ENCODE data around the gene APEX2. TPM values are rescaled to one million over a fixed set of nuclear protein-coding genes. Genes with fewer than 3 reads are reported as not detected.
A peak's percentile ranks its signal among the peaks of the same experiment; 100 is the strongest.
"Not testable (repeated sequence)": the region's sequence is repeated elsewhere in the genome, so short reads cannot be mapped to it uniquely, and the experiment has no call there.

Gene APEX2, protein sequence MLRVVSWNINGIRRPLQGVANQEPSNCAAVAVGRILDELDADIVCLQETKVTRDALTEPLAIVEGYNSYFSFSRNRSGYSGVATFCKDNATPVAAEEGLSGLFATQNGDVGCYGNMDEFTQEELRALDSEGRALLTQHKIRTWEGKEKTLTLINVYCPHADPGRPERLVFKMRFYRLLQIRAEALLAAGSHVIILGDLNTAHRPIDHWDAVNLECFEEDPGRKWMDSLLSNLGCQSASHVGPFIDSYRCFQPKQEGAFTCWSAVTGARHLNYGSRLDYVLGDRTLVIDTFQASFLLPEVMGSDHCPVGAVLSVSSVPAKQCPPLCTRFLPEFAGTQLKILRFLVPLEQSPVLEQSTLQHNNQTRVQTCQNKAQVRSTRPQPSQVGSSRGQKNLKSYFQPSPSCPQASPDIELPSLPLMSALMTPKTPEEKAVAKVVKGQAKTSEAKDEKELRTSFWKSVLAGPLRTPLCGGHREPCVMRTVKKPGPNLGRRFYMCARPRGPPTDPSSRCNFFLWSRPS
- 10 to 100 TPM; 25.5 to 26.8 TPM for total RNA-seq

DNA sequence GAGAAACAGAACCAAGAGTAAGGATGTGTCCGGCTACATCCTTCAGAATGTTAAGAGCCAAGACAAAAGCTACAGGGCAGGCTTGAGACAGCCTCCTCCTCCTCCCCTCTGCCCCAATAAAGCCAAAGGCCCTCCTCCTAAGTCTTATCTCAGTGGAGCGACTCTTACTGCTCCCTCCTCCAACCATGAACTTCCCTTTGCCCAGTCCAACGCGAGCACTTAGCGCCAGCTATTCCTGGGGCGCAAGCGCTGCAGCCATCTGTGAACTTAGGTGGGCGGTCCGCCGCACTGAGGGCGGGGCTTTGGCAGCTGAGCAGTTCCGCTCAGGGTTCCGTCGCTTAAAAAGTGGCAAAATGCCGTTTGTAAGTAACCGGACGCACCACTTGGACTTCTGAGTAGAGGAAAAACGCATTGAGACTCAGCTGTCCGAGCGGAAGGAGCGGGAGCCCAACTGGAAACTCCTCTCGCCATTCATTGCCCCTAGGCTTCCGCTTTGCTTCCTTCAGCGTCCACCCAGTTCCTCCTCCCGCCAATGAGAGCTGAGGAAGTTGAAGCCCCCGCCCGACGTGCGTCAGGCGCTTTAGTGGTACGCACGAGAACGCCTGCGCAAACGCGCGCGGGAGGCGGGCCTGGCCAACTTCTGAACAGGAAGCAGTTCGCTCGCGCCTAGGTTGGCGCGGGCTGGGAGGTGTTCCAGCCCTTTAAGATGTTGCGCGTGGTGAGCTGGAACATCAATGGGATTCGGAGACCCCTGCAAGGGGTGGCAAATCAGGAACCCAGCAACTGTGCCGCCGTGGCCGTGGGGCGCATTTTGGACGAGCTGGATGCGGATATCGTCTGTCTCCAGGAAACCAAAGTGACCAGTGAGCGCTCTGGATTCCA is at the start of gene APEX2:
TSS of gene APEX2 (plus strand) at position 647 of the 882 bp plus-strand sequence. CDS start at position 707, 60 bp downstream.
- ChIA-PET POLR2A (interaction anchor here (0.8 to 3.1 kb wide), 15 partner anchors 9 to 1316 kb away, joined by 3 to 12 read pairs (median 8); partner anchors contain the start of genes FAM120C, GNL3L, MAGEH1 and PHF8), CTCF (interaction anchor here (0.6 to 1.5 kb wide), 5 partner anchors 13 to 1687 kb away, joined by 3 to 6 read pairs (median 4); no protein-coding TSS in a partner anchor)
- Mint-ChIP-seq H3K36me3 (ENCODE audit: low read depth) (peaks cover 31% of the 10 kb centered on the region), H3K27me3 (no peaks in the 10 kb centered on the region), H3K4me1 (peaks cover 31% of the 10 kb centered on the region), H3K27ac (peak within 1 kb of the TSS; percentile 90), H3K4me3 (peak within 1 kb of the TSS; percentile 97), H3K9me3 (no peaks in the 10 kb centered on the region)
- peak; percentile 90 for DNase-seq

DNA sequence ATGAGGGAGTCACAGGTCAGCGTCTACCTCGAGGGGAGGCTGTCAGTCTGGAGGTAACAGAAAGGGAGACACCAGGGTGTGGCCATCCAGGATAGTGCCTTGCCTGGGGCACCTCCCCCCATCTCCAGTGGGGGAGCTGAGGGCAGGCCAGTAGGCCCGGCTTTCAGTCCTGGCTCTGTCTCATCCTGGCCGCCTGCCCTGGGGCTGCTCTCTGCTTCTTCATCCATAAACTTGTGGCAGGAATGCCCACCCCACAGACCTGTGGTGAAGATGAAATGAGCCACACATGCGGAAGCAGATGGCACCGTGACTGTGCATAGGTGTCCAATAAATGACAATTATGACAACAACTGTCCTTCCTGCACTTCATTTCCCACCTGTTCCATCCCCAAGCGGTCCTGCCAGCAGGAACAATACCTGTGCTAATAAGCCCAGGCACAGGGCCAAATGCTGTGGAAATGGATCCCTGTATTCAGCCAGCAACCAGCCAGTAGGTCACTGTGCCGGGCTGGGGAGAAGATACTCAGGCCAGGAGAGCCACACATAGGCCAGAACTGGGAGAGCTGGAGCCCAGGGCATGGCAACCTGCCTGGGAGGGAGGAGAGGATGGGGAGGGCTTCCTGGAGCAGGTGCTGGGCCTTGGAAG is 49.3 kb upstream of the APEX2 start:
- CTCF ChIA-PET: interaction anchor here (0.9 kb wide), 1 partner anchor 60 kb away, joined by 3 read pairs; no protein-coding TSS in a partner anchor
- POLR2A ChIA-PET: no interaction called here
- Mint-ChIP-seq H3K4me1 (no peaks in the 10 kb centered on the region), H3K27me3 (no peaks in the 10 kb centered on the region), H3K9me3 (no peaks in the 10 kb centered on the region), H3K36me3 (ENCODE audit: low read depth) (no peaks in the 10 kb centered on the region), H3K27ac (no peak overlapping the region), H3K4me3 (no peak overlapping the region)
- DNase-seq: no peak

DNA sequence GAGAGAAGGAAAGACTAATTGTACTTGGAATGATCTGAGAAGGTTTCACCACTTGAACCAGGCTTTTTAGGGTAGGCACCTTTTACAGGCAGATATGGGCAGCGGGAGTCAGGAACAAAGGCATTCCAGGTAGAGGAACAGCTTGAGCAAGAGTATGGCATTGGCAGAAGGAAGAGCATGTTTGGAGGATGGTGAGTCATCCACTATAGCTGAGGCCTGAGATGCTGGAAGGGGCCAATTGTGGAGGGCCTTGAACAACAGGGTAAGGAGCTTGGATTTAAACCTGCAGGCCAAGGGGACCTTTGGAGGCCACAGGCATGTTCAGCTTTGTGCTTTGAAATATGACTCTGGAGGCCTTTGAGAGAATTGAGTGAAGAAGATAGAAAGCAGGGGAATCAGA is 38.4 kb upstream of the APEX2 start:
- CTCF ChIA-PET: no interaction called here

DNA sequence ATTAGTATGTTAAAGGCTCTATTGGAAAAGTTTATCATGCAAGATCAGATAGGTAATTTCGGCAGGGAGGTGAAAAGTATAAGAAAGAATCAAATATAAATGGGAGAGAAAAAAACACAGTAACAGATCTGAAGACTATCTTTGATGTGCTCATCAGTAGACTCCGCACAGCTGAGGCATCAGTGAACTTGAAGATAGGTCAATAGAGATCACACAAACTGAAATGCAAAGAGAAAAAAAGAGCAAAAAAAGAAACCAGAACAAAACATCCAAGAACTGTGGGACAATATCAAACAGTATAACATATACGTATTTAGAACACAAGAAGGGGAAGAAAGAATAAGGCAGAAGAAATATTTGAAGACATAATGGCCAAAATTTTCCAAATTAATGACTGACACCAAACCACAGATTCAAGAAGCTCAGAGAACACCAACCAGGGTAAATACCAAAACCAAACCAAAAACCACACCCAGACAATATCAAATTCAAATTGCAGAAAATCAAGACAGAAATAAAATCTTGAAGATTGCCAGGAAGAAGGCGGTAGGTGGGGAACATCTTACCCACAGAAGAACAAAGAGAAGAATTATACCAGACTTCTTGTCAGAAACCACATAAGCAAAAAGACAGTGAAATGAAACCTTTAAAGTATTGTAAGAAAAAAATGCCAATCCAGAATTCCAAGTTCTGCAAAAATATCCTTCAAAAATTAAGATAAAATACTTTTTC is 35.2 kb upstream of the APEX2 start:
- no peaks in the 10 kb centered on the region for H3K9me3 Mint-ChIP-seq
- peaks cover 5% of the 10 kb centered on the region for H3K27me3 Mint-ChIP-seq
- H3K27ac Mint-ChIP-seq: no peak overlapping the region

More for the DNA sequence above, 38.4 kb upstream of the APEX2 start:
- no peaks in the 10 kb centered on the region for H3K36me3 Mint-ChIP-seq (ENCODE audit: low read depth)
- POLR2A ChIA-PET: no interaction called here
- peaks cover 6% of the 10 kb centered on the region for H3K4me1 Mint-ChIP-seq
- H3K27me3 Mint-ChIP-seq: peaks cover 5% of the 10 kb centered on the region
- DNase-seq: no peak
- H3K9me3 Mint-ChIP-seq: no peaks in the 10 kb centered on the region
- no peak overlapping the region for H3K4me3 Mint-ChIP-seq
- no peak overlapping the region for H3K27ac Mint-ChIP-seq

DNA sequence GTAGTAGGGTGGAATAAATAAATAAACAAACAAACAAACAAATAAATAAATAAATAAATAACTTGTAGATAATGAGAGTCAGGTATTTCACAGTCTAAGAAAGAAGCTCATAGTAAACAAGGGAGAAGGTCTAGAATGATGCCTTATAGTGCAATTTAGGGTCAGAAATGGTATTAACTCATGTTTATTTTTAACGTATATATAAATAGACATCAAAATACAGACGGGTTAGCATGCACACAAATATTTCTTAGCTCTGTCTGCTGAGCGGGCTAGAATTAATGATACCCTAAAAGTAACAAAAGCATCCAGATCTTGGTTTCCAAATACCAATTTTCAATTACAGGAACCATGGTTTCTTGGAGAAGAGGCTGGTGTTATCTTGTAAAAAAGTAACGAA is 22.8 kb upstream of the APEX2 start:
- Mint-ChIP-seq H3K27me3 (no peaks in the 10 kb centered on the region), H3K4me1 (no peaks in the 10 kb centered on the region), H3K36me3 (ENCODE audit: low read depth) (no peaks in the 10 kb centered on the region), H3K9me3 (no peaks in the 10 kb centered on the region), H3K4me3 (no peak overlapping the region), H3K27ac (no peak overlapping the region)
- POLR2A ChIA-PET: no interaction called here
- CTCF ChIA-PET: no interaction called here
- DNase-seq: no peak

More for the DNA sequence above, 35.2 kb upstream of the APEX2 start:
- Mint-ChIP-seq H3K4me3 (no peak overlapping the region), H3K4me1 (peaks cover 6% of the 10 kb centered on the region), H3K36me3 (ENCODE audit: low read depth) (no peaks in the 10 kb centered on the region)
- ChIA-PET POLR2A (no interaction called here), CTCF (no interaction called here)
- no peak for DNase-seq

DNA sequence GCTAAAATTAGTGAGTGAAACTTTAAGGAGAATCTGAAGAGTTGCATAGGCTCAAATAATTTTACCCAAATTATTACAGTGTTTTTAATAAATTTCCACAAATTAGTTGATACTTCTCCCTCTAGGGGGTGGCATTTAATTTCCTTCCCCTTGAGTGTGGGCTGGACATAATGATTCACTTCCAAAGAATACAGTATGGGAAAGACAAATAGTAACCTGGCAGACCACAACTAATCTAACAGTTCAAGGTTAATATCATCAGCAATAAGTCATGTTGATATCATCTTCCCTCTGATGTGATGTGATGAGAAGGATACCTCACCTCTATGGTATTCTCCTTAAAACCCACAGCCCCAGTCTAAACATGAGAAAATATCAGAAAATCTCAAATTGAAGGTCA is 21.7 kb upstream of the APEX2 start:
- H3K4me3 Mint-ChIP-seq: no peak overlapping the region
- DNase-seq: no peak
- H3K27me3 Mint-ChIP-seq: no peaks in the 10 kb centered on the region
- ChIA-PET POLR2A (no interaction called here), CTCF (no interaction called here)
- H3K4me1 Mint-ChIP-seq: no peaks in the 10 kb centered on the region
- no peak overlapping the region for H3K27ac Mint-ChIP-seq
- no peaks in the 10 kb centered on the region for H3K36me3 Mint-ChIP-seq (ENCODE audit: low read depth)
- no peaks in the 10 kb centered on the region for H3K9me3 Mint-ChIP-seq

DNA sequence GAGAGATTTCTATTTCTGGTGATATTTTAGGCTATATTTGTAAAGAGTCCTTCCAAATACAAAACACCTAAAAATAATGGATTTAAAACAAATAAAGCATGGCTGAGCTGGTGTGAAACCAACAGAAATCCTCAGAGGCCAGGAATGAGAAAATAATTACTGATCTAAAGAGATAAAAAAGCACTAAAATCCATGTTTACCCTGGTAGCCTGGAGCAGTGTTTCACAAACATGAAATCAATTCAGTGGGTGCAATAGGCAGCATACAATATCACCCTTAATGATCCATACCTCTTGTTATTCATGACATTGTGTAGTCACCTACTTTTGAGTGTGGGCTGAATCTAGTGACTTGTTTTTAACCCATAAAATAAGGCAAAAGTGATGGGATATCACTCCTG is 20.7 kb upstream of the APEX2 start:
- no peak for DNase-seq
- Mint-ChIP-seq H3K4me3 (no peak overlapping the region), H3K36me3 (ENCODE audit: low read depth) (no peaks in the 10 kb centered on the region), H3K9me3 (no peaks in the 10 kb centered on the region), H3K4me1 (no peaks in the 10 kb centered on the region), H3K27ac (no peak overlapping the region), H3K27me3 (no peaks in the 10 kb centered on the region)
- ChIA-PET CTCF (no interaction called here), POLR2A (no interaction called here)

DNA sequence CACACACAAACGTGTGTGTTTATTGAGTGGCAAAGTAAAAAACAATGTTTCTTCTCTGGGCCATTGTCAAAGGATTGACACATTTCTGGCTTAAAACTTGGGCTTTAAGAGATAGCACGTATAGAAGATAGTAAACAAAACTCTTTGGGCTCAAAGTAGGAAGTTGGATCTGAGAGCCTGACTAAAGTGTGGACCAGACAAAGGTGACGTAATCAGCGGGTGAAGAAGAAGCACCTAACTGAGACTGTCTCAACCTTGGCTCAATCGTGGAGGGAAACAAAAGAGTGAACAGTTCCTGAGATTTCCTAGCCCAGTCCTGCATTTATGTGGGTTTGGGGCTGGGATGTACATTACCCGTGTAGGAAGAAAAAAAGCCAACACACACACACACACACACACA is 19.8 kb upstream of the APEX2 start:
- DNase-seq: no peak
- no peaks in the 10 kb centered on the region for H3K9me3 Mint-ChIP-seq
- no peaks in the 10 kb centered on the region for H3K27me3 Mint-ChIP-seq
- no peak overlapping the region for H3K4me3 Mint-ChIP-seq
- H3K27ac Mint-ChIP-seq: no peak overlapping the region
- no peaks in the 10 kb centered on the region for H3K4me1 Mint-ChIP-seq
- ChIA-PET POLR2A (no interaction called here), CTCF (no interaction called here)
- H3K36me3 Mint-ChIP-seq (ENCODE audit: low read depth): no peaks in the 10 kb centered on the region

DNA sequence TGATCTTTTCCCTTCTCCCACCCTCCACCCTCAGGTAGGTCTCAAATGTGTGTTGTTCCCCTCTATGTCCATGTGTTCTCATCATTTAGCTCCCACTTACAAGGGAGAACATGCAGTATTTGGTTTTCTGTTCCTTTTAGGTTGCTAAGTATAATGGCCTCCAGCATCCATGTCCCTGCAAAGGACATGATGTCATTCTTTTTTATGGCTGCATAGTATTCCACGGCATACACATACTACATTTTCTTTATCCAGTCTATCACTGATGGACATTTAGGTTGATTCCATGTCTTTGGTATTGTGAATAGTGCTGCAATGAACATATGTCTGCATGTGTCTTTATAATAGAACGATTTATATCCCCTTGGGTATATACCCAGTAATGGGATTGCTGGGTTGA is 16.9 kb upstream of the APEX2 start:
- H3K27me3 Mint-ChIP-seq; DNase-seq; H3K9me3 Mint-ChIP-seq; H3K36me3 Mint-ChIP-seq (ENCODE audit: low read depth); POLR2A ChIA-PET; H3K27ac Mint-ChIP-seq; H3K4me3 Mint-ChIP-seq; CTCF ChIA-PET; H3K4me1 Mint-ChIP-seq: not testable (repeated sequence)

DNA sequence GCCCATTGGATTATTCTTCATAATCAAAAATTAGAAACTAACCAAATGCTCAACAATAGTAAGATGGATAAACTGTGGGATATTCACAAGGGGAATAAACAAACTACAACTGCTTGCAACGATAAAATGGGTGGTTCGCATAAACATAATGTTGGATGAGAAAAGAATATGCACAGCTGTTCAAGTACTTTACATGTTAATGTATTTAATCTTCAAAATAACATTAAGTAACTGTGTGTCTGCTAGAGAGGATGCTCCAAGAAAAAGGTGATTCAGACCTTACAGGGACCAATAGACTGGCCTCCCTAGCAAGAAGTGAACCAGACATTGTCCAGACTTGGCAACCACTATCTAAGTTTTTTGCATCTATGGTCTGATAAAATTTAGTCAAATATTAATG is 8.5 kb upstream of the APEX2 start:
- DNase-seq: no peak
- Mint-ChIP-seq H3K27ac (no peak overlapping the region), H3K36me3 (ENCODE audit: low read depth) (no peaks in the 10 kb centered on the region), H3K4me1 (no peaks in the 10 kb centered on the region), H3K4me3 (no peak overlapping the region), H3K27me3 (no peaks in the 10 kb centered on the region), H3K9me3 (no peaks in the 10 kb centered on the region)
- ChIA-PET POLR2A (no interaction called here), CTCF (no interaction called here)

DNA sequence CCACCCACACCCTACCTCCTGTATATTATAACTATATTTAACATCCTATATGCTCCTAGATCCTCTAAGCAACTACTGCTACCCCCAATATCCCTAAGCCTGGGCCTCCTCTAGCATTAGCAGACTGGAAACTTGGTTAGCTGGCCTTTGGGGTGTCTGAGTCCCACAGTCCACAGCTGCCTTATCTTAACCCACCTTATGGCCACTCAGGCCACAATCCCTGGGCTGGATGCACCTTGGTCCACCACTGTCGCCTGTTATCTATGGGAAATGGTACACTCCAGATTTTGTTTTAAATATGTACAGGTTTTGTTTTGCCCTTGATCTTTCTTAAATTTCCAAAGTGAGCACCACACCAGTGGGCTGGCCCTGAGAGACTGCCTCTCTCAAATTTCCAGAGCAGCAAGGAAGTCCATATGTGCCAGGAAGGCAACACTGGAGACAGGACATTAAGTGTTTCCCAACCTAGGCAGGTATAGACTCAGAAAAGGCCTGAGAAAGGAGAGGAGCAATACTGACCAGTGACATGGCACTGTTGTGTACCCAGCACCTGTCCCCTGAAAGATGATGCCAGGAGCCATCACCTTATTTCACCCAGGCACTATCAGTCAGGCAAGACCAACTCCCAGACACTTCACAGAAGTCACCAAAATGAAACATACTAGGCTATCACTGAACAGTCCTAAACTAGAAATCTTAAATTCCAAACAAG is 7.1 kb upstream of the APEX2 start:
- CTCF ChIA-PET: no interaction called here

DNA sequence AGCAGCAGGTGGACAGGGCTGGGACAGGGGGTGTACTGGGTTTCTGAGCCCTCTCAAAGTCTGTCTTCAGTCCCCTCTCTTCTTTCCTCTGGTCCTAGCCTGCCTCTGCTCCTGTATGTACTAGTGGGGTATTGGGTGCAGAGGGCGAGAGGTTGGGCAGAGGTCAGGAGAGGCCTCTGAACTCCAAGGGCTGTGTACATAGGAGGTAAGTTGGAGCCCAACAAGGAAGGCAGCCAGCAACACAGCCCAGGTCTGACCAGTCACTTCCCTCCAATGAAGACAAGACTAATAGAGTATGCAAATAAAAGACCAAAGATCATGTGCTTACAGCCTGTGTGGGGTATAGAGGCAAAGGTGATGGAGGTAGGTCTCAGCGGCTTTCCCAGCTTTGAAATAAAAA is 6.1 kb upstream of the APEX2 start, which contains the start of gene PFKFB1:
TSS of gene PFKFB1 (minus strand) at position 90 of the 400 bp plus-strand sequence. CDS start 181 bp downstream, outside the sequence.
- ChIA-PET POLR2A (no interaction called here), CTCF (no interaction called here)
- DNase-seq: no peak
- Mint-ChIP-seq H3K9me3 (no peaks in the 10 kb centered on the region), H3K27me3 (no peaks in the 10 kb centered on the region), H3K36me3 (ENCODE audit: low read depth) (no peaks in the 10 kb centered on the region), H3K27ac (no peak within 1 kb of the TSS), H3K4me1 (peaks cover under 1% of the 10 kb centered on the region), H3K4me3 (no peak within 1 kb of the TSS)

More for the DNA sequence above, 7.1 kb upstream of the APEX2 start:
- Mint-ChIP-seq H3K4me1 (no peaks in the 10 kb centered on the region), H3K4me3 (no peak overlapping the region), H3K9me3 (no peaks in the 10 kb centered on the region), H3K27ac (no peak overlapping the region), H3K36me3 (ENCODE audit: low read depth) (no peaks in the 10 kb centered on the region), H3K27me3 (no peaks in the 10 kb centered on the region)
- POLR2A ChIA-PET: no interaction called here
- DNase-seq: no peak
